Inflammatory macrophage treated with lipopolysaccharide for 4 hours (primary cell): ENCODE data around the gene MLPH.

ENCODE experiments used
- DNase-seq: peaks from one replicate; pipeline ENCODE4 v3.0.0-alpha.2; 2020

The MLPH gene

DNA sequence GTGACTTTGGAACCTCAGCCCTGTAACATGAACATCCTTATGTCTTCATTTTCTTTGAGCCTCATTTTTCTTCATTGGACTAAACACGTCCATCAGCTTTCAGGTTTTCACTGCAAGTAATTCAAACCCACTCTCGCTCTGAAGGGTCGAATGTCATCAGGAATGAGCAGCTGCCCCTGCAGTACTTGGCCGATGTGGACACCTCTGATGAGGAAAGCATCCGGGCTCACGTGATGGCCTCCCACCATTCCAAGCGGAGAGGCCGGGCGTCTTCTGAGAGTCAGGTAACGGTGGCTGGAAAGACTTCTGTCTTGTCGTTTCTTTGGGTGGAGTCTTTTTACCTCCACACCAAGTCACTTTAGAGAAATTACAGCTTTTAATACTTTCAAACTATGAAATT, 40.2 kb downstream of the MLPH start:
- no peak for DNase-seq

DNA sequence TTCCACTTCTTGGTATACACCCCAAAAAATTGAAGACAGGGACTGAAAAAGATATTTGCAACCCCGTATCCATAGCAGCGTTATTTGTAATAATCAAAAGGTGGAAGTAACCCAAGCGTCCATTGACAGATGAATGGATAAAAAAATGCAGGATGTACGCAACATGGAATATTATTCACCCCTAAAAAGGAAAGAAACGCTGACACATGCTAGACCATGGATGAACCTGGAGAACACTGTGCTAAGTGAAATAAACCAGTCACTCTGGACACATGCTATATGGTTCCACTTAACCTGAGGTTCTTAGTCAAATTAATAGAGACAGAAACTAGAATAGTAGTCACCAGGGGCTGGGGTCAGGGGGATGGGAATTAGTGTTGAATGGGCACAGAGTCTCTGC, 40.7 kb downstream of the MLPH start:
- DNase-seq = no peak

DNA sequence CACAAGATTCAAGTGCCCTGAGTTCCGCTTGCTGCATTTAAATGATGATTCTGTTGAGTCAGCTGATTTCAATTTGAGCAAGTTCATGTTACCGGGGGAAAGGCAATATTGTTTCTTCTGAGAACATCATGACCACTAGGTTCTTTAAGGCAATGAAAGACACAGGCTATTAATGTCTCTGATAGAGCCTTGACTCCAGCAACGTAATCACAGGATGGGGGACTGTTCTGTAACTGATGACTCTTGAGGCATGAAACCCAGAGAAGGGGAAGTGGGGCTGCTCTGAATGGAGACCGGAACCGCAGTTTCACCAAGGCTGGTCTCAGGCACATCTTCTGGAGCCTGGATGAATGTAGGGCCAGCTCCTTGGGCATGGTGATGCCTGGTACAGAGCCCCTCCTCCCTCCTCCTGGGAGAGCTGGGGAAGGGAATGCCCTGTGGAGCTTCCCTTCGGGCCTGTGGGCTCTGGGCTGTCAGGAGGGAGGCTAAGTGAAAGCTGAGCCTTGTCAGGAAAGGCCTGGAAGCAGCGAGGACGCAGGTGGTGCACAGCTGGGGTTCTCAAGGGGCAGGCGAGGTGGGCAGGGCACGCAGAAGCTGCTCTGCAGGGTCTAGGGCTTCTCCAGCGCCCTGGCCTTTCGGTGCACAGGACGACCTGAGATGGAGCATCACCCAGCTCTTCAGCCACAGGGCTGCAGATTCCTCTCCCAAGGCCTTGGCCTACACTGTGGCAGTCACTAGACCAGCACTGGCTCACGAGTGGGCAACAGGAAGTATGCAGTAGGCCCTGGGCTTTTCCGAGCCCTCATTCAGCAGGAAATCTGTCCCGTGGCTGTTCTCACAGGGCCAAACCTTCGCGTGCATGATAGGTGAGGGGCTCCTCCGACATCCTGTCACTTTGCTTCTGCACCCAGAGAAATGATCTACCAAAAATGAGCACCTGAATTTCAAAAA, 42.7 kb downstream of the MLPH start:
- DNase-seq = peak; percentile 66

DNA sequence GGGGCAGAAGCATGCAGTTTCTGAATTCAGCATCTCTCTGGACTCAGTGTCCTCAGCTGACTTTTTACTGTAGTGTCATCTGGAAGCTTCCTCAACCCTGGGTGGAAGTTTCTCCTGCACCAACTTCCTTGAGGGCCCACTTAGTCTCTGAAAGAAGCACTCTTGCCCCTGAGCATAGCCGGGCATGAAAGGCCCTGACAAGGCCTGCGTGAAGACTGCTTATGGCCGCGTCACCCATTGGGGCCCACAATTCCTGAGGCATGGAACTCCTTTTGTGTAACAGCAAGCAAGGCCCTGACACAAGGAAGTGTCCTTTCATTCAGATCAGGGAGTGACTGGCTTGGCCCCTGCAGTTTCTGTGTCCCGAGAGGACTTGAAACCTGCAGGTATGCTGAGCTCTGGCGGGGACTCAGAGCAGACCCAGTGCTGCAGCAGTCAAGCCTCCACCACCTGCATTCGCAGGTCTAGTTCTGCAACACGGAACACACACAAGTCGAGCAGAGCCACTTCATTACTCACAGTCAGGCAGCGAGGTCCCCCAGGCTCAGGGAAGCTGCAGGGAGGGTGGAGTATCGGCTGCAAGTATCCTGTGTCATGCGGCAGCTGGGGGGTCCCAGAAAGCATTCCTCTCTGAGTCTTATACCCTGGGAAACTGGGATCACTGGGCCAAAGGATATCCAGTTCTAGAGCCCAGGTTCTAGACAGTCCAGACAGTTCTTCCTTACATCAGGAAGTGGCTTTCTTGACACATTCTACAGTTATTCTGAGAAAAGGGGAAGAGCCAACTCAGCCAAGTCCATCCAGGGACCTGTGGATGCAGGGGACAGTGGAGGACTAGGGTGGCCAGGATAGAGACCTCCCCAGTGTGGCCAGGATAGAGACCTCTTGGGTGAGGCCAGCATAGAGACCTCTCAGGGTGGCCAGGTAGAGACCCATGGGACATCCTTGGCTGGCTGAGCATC, 43.7 kb downstream of the MLPH start:
- peak; percentile 27 for DNase-seq

DNA sequence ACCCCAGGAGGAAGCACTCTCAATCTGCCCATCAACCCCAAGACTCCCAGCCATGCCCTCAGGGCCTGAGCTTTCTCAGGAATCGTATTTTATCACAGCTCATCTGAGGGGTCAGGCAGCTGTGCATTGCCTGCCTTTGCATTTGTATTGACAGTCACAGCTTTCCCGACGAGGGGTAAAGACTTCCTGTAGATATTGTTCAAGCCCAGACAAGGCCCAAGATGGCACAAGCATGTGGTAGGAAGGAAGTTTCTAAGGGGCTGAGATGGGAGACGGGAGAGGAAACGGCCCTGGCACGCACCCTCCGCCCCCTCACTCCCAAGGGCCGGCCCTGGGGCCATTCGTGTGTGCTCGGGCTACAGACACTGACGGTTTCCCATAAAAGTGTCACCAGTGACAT, 45.1 kb downstream of the MLPH start:
- DNase-seq = no peak

DNA sequence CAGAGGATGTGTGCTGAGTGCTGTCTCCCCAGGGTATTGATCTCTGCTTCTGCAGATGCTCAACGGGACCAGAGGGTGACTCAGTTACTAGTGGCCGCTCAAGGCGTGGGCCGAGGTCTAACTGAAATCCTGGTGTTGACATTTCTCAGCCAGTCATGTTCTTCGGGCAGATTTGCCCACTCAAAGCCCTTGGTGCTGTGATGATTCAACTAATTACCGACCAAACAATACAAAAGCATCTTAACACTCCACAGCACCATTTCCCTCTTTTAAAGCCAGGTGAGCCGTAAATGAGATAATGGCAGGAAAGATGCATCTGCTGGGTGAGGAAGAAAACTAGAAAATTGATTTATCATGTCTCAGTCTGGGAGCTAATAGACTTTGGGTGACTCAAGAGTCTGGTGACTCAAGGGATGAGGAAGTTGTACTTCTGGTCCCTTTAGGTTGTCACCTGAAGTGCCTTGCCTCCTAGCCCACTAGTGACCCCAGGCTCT, 46.7 kb downstream of the MLPH start:
- peak; percentile 24 for DNase-seq

DNA sequence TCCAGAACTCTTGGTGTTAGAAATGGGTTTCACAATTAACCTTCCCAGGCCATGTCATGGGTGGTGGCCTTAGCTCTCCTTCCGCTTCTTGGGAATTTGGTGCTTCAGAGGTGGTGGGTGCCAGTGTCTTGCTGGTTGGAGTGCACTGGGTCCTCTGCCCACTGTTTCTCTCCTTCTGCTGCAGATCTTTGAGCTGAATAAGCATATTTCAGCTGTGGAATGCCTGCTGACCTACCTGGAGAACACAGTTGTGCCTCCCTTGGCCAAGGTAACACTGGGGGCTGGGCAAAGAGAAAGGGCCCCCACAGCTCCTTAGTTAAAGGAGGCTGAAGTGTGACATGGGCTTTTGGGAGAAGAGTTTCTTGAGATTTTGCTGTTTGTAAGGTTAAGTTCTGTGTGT, 47.3 kb downstream of the MLPH start:
- DNase-seq = no peak

DNA sequence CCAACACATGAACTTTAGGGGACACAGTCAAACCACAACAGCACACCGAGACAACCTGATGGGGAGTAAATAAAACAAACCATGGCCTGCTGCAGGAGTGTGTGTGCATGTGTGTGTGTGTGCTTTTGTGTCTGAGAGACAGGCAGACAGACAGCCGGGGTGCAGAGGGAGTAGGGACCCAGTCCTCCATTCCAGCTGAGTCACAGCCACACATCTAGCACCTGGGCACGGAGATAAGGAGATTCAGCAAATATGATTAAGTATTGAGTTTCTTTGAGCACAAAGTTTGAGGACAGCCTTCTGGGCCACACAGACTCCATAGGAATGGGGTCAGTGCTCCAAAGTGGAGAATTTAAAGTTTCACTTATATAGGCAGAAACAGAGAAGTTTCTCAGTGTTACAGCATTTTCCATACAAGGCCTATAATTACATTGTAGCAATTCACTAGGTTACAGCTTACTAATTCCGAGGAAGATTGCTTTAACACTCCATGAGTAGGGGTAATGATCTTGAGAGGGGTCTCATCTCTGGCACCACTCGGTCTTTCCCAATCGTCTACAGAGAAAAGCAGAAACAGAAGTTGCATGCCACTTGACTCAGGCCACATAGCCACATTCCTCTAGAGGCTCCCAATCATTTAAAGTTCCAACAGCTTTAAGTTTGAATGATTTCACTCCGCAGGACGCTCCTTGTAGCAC, 48.5 kb downstream of the MLPH start:
- DNase-seq = no peak

DNA sequence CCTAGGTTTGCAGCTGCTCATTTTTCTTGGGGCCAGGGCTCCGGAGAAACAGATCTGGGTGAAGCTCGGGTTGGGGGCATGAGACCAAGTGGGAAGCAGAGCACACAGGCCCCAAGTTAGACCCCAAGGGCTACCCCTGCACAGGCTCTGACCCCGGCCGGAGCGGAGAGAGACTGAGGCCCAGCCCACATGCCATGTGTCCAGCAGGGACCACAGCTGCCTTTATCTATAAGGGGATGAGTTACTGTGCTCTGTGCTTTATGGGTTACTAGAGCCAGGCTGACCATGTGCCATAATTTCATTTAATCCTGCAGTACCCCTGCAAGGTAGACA, 49.0 kb downstream of the MLPH start:
- DNase-seq = no peak

DNA sequence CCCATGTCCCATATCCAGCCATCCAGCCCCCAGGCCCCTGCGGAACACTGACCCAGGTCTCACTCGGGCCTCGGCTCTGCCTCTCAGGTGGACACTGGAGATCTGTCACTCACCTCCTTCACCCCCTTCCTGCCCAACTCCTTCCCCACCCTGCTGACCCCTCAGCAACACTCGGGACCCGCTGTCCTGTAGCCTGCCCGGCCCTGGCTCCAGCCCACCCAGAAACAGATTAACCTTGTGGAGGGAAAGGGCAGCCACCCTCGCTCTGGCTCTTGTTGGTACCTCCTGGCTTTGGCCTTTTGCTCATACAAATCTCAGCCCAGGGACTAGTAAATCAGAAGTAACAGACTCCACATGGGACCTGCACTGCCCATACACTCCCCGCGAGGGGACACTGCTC, 49.6 kb downstream of the MLPH start:
- no peak for DNase-seq

DNA sequence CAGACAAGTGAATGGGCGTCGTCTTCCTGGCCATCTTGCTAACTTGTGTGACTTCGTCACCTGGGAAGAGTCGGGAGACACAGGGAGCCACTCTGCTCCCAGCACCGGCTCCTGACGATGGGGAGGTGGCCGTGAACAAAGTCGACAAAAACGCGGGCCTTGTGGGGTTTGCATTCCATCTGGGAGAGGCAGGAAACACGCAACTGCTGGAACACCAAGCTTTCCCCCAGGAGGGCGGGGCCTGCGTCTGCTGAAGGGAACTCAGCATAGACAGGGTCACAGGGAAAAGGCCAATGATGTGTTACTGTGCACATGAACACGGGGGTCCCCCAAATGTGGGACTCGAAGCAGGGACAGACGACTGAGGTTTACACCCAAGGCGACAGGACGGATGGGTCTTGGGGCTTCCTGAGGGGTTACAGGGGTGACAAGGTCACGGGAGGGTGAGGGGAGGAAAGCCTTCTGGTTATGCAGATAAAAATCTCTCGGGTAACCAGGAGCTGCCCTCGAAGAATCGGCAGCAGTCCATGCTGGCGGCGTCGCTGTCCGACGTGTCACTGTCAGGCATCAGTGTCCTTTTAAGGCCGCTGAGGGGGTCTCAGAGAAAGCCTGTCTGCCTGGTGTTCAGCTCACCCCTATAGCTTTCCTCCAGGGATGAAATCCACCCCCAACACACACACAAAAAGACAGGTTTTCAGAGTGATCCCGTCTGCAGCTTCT, 51.1 kb downstream of the MLPH start:
- no peak for DNase-seq

DNA sequence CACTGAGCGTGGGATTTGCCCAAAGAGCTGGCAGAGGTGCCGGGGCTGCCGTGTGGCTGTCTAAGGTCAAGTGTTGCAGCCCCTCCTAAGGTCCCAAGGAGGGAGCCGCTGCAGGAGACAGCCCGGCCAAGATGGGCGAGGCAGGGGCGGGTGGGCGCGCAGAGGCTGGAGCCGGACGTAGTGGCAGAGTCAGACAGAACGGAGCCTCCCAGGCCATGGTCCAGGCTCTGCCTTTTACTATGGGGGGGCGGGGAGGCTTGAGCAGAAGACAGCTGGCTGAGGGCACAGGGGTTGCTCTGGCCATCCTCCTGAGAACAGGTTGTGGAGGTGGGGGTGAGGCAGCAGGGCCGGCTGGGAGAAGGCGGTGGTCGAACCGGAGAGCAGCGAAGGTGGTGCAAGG, 51.9 kb downstream of the MLPH start:
- DNase-seq = no peak

DNA sequence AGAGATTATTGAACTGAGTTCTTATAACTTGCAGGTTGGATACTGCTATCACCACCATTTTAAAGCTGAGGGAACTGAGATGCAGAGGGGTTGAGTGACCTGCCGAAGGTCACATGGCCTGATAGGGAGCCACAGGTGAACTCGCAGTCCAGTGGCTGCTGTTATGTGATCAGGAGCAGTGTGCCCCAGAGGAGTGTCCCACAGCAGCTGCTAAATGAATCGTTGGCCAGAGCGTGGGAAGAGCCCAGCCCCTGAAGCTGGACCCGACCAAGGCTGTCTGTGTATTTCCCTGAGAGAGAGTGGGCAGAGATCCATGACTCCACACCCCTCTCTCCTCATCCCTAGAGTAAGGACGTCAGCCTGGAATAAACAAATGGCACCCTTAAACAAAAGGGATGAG, 52.6 kb downstream of the MLPH start:
- no peak for DNase-seq

DNA sequence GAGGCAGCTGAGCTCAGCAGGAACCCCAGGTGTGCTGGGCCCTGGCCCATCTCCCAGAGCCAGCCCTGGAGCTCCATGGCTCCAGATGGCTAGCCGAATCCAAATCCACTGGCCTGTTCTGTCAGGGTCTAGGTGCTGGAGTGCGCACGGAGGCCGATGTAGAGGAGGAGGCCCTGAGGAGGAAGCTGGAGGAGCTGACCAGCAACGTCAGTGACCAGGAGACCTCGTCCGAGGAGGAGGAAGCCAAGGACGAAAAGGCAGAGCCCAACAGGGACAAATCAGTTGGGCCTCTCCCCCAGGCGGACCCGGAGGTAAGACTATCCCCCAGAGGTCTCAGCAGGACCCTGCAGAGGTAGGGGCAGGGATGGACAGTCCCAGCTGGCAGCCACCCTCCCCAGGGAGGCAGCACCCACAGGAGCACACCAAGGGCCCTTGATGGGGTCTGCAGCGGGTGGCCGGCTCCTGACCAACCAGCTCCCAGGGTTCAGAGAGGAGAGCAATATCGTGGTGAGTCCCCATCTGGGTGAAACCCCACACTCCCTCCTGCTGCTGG, 53.2 kb downstream of the MLPH start:
- DNase-seq = no peak

DNA sequence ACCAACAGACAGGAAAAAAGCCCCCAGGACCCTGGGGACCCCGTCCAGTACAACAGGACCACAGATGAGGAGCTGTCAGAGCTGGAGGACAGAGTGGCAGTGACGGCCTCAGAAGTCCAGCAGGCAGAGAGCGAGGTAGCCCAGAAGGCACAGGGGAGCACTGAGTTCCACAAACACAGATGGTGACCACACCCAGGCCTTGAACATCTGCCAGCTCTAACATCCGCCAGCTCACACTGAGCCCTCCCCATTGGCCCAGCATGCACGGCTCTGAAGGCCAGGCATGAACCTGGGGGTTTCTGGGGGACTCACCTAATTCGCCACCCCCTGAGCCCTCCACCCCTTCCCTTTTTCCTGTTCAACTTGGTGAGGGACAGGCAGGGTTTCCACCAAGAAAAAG, 53.8 kb downstream of the MLPH start:
- no peak for DNase-seq

DNA sequence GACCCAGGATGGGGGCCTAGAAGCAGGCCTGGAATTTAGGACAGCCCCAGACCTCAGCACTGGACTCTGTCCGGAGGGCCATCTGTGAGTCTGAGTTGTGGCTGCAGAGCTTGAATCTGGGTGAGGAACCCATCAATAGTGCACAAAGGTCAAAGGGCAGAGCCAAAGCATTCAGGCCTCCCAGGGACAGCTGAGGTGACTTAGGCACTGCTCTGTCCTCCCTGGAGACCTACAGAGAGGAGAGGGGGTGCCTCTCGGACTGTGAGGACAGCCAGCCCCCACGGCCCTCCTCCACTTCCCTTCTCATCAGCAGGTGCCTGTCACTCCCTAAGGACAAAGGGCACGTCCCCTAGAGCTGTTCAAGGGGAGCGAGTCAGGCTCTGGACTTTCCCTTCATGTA, 54.2 kb downstream of the MLPH start:
- no peak for DNase-seq

DNA sequence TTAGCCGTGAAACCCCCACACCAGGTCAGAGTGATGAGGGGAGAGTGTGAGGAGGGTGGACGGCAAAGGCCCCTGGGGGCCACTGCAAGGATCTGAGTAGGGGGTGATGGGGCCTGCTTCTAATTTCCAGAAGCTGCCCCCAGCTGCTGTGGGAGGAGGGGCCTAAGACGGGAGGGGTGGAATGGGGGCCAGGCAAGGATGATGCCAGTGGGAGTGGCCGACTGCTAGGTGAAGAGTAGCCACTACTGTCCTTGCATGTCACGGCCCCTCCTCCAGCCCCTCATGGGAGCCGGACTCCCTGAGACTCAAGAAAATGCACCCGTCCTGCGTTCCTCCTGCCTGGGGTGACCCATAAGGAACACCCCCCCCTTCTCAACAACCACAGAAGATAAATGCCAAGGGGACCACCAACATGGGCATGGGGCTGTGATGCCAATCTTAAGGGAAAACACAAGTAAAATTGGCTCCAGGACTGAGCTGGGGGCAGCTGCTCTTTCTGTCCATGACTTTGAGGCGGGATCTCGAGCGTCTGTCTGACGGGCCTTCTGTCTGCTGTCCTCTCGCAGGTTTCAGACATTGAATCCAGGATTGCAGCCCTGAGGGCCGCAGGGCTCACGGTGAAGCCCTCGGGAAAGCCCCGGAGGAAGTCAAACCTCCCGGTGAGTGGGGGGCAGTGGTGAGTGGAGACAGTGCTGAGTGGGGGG, 55.1 kb downstream of the MLPH start:
- no peak for DNase-seq

DNA sequence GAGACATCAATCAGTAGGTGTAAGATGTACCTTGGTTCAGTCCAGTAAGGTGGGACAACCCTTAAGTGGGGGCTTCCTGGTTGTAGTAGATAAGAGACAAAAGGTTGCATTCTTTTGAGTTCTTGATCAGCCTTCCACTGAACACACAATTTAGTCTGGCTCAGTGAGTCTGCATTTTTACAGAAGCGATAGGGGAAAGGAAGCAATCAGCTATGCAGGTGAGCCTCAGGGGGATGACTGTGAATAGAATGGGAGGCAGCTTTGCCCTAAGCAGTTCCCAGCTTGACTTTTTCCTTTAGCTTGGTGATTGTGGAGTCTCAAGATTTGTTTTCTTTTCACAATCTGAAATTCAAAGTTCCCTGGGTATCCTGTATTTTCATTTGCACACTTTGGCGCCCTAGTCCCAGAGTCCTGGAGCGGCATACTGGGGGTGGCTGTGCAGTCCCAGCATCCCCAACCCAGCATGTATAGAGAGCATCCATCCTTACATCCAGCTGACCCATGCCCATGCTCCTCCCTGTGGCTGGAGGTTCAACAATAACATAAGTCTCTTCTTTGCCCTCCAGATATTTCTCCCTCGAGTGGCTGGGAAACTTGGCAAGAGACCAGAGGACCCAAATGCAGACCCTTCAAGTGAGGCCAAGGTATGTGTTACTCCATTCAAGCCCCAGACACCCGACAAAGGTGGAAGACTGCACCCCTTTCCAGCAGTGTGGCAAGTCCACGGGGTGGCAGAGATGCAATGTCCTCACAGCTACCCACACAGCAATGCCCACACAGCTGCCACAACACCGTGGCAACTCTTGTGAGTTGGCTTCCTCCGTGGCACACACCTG, 59.2 kb downstream of the MLPH start:
- DNase-seq = no peak

DNA sequence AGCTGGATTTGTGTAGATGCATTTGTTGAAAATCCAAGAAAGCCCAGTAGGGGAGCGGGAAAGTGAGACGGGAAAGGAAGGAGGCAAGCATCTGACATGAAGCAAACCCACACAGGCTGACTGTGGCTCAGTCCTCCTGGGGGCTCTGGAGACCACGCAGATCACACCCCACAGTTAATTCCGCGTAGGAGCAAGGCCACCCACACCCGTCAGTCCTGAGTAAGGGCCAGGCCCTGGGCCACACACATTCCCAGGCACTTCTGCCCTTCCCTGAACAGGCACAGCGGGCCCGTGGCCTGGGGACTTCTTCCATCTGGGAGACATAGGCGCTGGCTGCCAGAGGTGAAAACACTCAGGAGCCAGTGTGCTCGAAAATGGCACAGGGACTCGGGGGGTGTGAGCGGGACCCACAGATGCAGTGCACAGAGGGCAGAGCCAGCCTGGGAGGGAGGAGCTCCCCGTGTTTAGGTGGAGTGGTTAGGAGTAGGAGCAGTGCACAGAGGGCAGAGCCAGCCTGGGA, 59.9 kb downstream of the MLPH start:
- no peak for DNase-seq

DNA sequence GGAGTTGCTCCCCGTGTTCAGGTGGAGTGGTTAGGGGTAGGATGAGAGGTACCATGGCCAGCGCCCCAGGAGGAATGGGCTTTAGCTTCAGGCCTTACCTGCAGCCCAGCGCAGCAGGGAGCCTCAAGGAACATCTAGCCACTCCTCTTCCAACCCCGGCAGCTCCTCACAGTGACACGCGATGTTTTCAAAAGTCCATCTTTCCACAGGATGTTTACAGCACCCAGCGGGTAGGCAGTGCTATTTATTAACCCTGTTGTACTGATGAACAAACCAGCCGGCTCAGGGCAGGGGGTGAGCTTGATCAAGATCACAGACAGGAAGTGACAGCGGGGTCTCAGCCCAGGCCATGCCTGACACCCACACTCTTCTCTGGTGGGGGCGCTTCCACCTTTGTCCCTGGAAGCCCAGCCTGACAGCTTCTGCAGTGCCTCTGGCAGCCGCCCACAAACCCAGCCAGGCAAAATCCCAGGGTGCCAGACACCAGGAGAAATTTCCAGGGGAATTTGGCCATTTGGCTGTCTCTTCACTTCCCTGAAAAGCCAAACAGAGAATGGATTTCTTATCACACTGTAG, 60.9 kb downstream of the MLPH start:
- DNase-seq = no peak
